ENCODE results near the gene KLF1.
"Not testable (repeated sequence)": the region's sequence is repeated elsewhere in the genome, so short reads cannot be mapped to it uniquely, and the experiment has no call there.

Gene KLF1

GRCh38 chr19:12899891-12900518 is 13.0 kb upstream of the KLF1 start:
- Histone ChIP-seq H3K36me3 (peaks cover 42 to 89% (median 64%) of the 10 kb centered on the region in 11 experiments), H3K27ac (no peak overlapping the region), H3K4me1 (no peaks in the 10 kb centered on the region), H3K9me3 (replicated peaks in 1 of 11) (no peaks in the 10 kb centered on the region), H3K27me3 (no peaks in the 10 kb centered on the region), H3K4me3 (no peak overlapping the region), H3K9ac (no peak overlapping the region), H4K20me1 (peaks cover 0 to 15% (median 0%) of the 10 kb centered on the region in 11 experiments; a peak in 1 of 22 replicates), H3K4me2 (no peak overlapping the region)
- no peak for TF ChIP-seq Cebpa-rat (IDR thresholded peaks at IDR 0.05)

- no peaks in the 10 kb centered on the region for H3K27me3 ChIP-seq
- H3K9ac ChIP-seq = 0 out of 22 replicates have a peak overlapping the region, but pooled peaks of 2 of the 11 experiments have one; percentile 6 to 26
- H3K4me2 ChIP-seq = no peak overlapping the region
- H3K36me3 ChIP-seq = peaks cover 64 to 93% (median 78%) of the 10 kb centered on the region in 11 experiments
- peaks cover 0 to 23% (median 6%) of the 10 kb centered on the region in 11 experiments; a peak in 11 of 22 replicates for H4K20me1 ChIP-seq
- H3K4me3 ChIP-seq = no peak overlapping the region
- no peak overlapping the region for H3K27ac ChIP-seq
- H3K9me3 ChIP-seq (replicated peaks in 1 of 11) = no peaks in the 10 kb centered on the region
- H3K4me1 ChIP-seq = peaks cover 8 to 14% (median 12%) of the 10 kb centered on the region in 10 experiments
- no peak for TF ChIP-seq Cebpa-rat (IDR thresholded peaks at IDR 0.05)
Observed at GRCh38 chr19:12896460-12896859, 9.5 kb upstream of the KLF1 start.

- Histone ChIP-seq H3K27me3 (no peaks in the 10 kb centered on the region), H3K4me1 (peaks cover 19 to 28% (median 23%) of the 10 kb centered on the region in 10 experiments)
- no peak for TF ChIP-seq Cebpa-rat (IDR thresholded peaks at IDR 0.05)
Observed at GRCh38 chr19:12893582-12893981, 6.6 kb upstream of the KLF1 start.

GRCh38 chr19:12891553-12892021 is 4.6 kb upstream of the KLF1 start:
- Histone ChIP-seq H3K36me3 (peaks cover 31 to 48% (median 39%) of the 10 kb centered on the region in 11 experiments), H3K27ac (peak overlapping the region in 10 of 11 experiments; percentile 30 to 78 (median 70); a peak in 19 of 22 replicates), H3K4me2 (peak overlapping the region; percentile 97 to 100 (median 99))

More at GRCh38 chr19:12893582-12893981, 6.6 kb upstream of the KLF1 start:
- H3K36me3 ChIP-seq = peaks cover 51 to 68% (median 59%) of the 10 kb centered on the region in 11 experiments
- peaks cover 0 to 23% (median 7%) of the 10 kb centered on the region in 11 experiments; a peak in 11 of 22 replicates for H4K20me1 ChIP-seq
- H3K4me3 ChIP-seq = no peak overlapping the region
- H3K9me3 ChIP-seq (replicated peaks in 1 of 11) = no peaks in the 10 kb centered on the region
- no peak overlapping the region for H3K27ac ChIP-seq
- no peak overlapping the region; a peak in 1 of 22 replicates for H3K9ac ChIP-seq
- H3K4me2 ChIP-seq = no peak overlapping the region

GRCh38 chr19:12890787-12891552 is 4.0 kb upstream of the KLF1 start, which contains the start of gene GCDH:
TSS of gene GCDH (plus strand) at chr19:12891160. CDS start at chr19:12891305, 145 bp downstream.
- Histone ChIP-seq H3K9me3 (replicated peaks in 1 of 11) (0 out of 22 replicates have a peak, but pooled peaks cover 0 to under 1% (median 0%) of the 10 kb centered on the region in 11 experiments), H4K20me1 (peaks cover 0 to 12% (median 7%) of the 10 kb centered on the region in 11 experiments; a peak in 11 of 22 replicates), H3K27me3 (peaks cover 15 to 21% (median 18%) of the 10 kb centered on the region in 11 experiments), H3K27ac (peak within 1 kb of the TSS in 10 of 11 experiments; percentile 31 to 79 (median 70); a peak in 20 of 22 replicates), H3K4me1 (peaks cover 19 to 31% (median 23%) of the 10 kb centered on the region in 10 experiments), H3K4me2 (peak within 1 kb of the TSS; percentile 97 to 100 (median 99)), H3K9ac (peak within 1 kb of the TSS; percentile 73 to 91 (median 84)), H3K4me3 (peak within 1 kb of the TSS; percentile 76 to 99 (median 95)), H3K36me3 (peaks cover 25 to 42% (median 33%) of the 10 kb centered on the region in 11 experiments)
- no peak for TF ChIP-seq Cebpa-rat (IDR thresholded peaks at IDR 0.05)

More at GRCh38 chr19:12891553-12892021, 4.6 kb upstream of the KLF1 start:
- Histone ChIP-seq H3K4me1 (peaks cover 19 to 28% (median 23%) of the 10 kb centered on the region in 10 experiments), H3K27me3 (peaks cover 8 to 15% (median 12%) of the 10 kb centered on the region in 11 experiments; a peak in 21 of 22 replicates), H3K9me3 (replicated peaks in 1 of 11) (no peaks in the 10 kb centered on the region), H4K20me1 (peaks cover 0 to 12% (median 7%) of the 10 kb centered on the region in 11 experiments; a peak in 11 of 22 replicates), H3K9ac (peak overlapping the region; percentile 73 to 91 (median 84)), H3K4me3 (peak overlapping the region; percentile 76 to 99 (median 95))
- no peak for TF ChIP-seq Cebpa-rat (IDR thresholded peaks at IDR 0.05)

GRCh38 chr19:12890299-12890786 is 3.3 kb upstream of the KLF1 start:
- H3K9ac ChIP-seq = peak overlapping the region; percentile 49 to 90 (median 67); a peak in 21 of 22 replicates

GRCh38 chr19:12888006-12888603 is 1.1 kb upstream of the KLF1 start:
- peaks cover 19 to 59% (median 32%) of the 10 kb centered on the region in 10 experiments for H3K4me1 ChIP-seq
- no peak for TF ChIP-seq Cebpa-rat (IDR thresholded peaks at IDR 0.05)

More at GRCh38 chr19:12890299-12890786, 3.3 kb upstream of the KLF1 start:
- not testable (repeated sequence) for H3K9me3 ChIP-seq (replicated peaks in 1 of 11)
- H3K4me3 ChIP-seq = peak overlapping the region; percentile 38 to 99 (median 94); a peak in 19 of 20 replicates
- H3K4me1 ChIP-seq = peaks cover 19 to 37% (median 25%) of the 10 kb centered on the region in 10 experiments
- H3K4me2 ChIP-seq = peak overlapping the region; percentile 62 to 88 (median 79)
- H3K36me3 ChIP-seq = peaks cover 22 to 36% (median 26%) of the 10 kb centered on the region in 11 experiments
- H3K27me3 ChIP-seq = peaks cover 21 to 28% (median 24%) of the 10 kb centered on the region in 11 experiments
- peaks cover 0 to 12% (median 7%) of the 10 kb centered on the region in 11 experiments; a peak in 11 of 22 replicates for H4K20me1 ChIP-seq
- peak overlapping the region in 10 of 11 experiments; percentile 31 to 79 (median 64); a peak in 18 of 22 replicates for H3K27ac ChIP-seq

GRCh38 chr19:12886651-12886968 is 391 bp downstream of the KLF1 start:
- no peak for TF ChIP-seq Cebpa-rat (IDR thresholded peaks at IDR 0.05)
- Histone ChIP-seq H3K9ac (no peak overlapping the region), H3K27ac (no peak overlapping the region), H3K36me3 (no peaks in the 10 kb centered on the region), H3K4me1 (peaks cover 17 to 64% (median 30%) of the 10 kb centered on the region in 10 experiments), H3K27me3 (peaks cover 30 to 47% (median 43%) of the 10 kb centered on the region in 11 experiments), H3K9me3 (replicated peaks in 1 of 11) (peaks cover 17 to 36% (median 23%) of the 10 kb centered on the region in 11 experiments), H4K20me1 (peaks cover 0 to 6% (median 3%) of the 10 kb centered on the region in 11 experiments; a peak in 11 of 22 replicates), H3K4me3 (no peak overlapping the region), H3K4me2 (no peak overlapping the region)

More at GRCh38 chr19:12888006-12888603, 1.1 kb upstream of the KLF1 start:
- Histone ChIP-seq H3K4me2 (no peak overlapping the region), H3K4me3 (no peak overlapping the region), H4K20me1 (peaks cover 0 to 12% (median 7%) of the 10 kb centered on the region in 11 experiments; a peak in 11 of 22 replicates), H3K27ac (no peak overlapping the region), H3K9ac (no peak overlapping the region), H3K27me3 (peaks cover 30 to 47% (median 43%) of the 10 kb centered on the region in 11 experiments), H3K9me3 (replicated peaks in 1 of 11) (peaks cover 17 to 28% (median 23%) of the 10 kb centered on the region in 11 experiments), H3K36me3 (peaks cover 1 to 13% (median 4%) of the 10 kb centered on the region in 11 experiments; a peak in 18 of 22 replicates)
